Chondrocyte (in vitro differentiated cells): ENCODE results near the gene BDH1. TPM values are rescaled to one million over a fixed set of nuclear protein-coding genes. Genes with fewer than 3 reads are reported as not detected.

ENCODE experiments used
- DNase-seq: peaks from one replicate; pipeline ENCODE4 v3.0.0; 2021; ENCODE audit warnings: mixed read lengths, low spot score
- H3K27ac Mint-ChIP-seq: one replicate; pipeline ENCODE4 v1.8.0; 2021; ENCODE audit warnings: mild to moderate bottlenecking, moderate library complexity, mixed read lengths; ENCODE audit not compliant: unreplicated experiment
- H3K27me3 Mint-ChIP-seq: 2 replicates; pipeline ENCODE4 v1.8.0; 2021; ENCODE audit warnings: low read depth, mixed read lengths
- H3K36me3 Mint-ChIP-seq: 2 replicates; pipeline ENCODE4 v1.8.0; 2021; ENCODE audit warnings: low read depth, mixed read lengths
- H3K4me1 Mint-ChIP-seq: 2 replicates; pipeline ENCODE4 v1.8.0; 2021; ENCODE audit warnings: low read depth, mild to moderate bottlenecking, mixed read lengths
- H3K4me3 Mint-ChIP-seq: one replicate; pipeline ENCODE4 v1.8.0; 2021; ENCODE audit warnings: mild to moderate bottlenecking, moderate library complexity, mixed read lengths; ENCODE audit not compliant: unreplicated experiment
- H3K9me3 Mint-ChIP-seq: 2 replicates; pipeline ENCODE4 v1.8.0; 2021; ENCODE audit warnings: low read depth, mixed read lengths
- CTCF ChIP-seq: fragments of 200-600 bp; sonication (generic); IDR thresholded peaks from 2 replicates; pipeline ENCODE4 v1.5.0; 2021; ENCODE audit warnings: antibody characterized with exemption, mild to moderate bottlenecking, moderate library complexity
- total RNA-seq: library from RNA; stranded (reverse); gene quantifications from 3 replicates; pipeline ENCODE4 v1.2.1, GENCODE V29; 2021

The BDH1 gene
- total RNA-seq, 1 donor from 2014 or later = 8.4 TPM

DNA sequence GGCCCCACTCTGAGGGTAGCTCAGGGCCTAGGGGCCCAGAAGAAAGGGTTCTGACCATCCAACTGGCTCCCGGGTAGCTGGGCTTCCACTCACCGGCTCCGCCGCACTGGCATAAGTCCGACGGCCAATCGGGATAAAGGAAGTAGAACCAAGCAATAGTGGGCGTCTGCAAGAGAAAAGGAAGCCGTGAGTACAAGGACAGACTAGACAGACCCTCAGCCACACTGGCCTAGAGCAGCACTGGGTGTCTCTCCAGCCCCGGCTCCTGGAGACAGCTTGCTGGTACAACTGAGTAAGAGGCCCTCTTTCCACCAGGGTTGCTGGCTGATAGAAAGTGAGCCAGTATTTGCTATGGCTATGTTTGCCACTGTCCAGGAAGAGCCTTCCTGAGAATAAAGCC, 22.4 kb downstream of the BDH1 start:
- Mint-ChIP-seq H3K4me3 (no peak overlapping the region), H3K36me3 (peaks cover 5% of the 10 kb centered on the region), H3K27ac (no peak overlapping the region), H3K9me3 (no peaks in the 10 kb centered on the region), H3K27me3 (no peaks in the 10 kb centered on the region), H3K4me1 (peaks cover 7% of the 10 kb centered on the region)
- no peak for TF ChIP-seq CTCF
- no peak for DNase-seq

DNA sequence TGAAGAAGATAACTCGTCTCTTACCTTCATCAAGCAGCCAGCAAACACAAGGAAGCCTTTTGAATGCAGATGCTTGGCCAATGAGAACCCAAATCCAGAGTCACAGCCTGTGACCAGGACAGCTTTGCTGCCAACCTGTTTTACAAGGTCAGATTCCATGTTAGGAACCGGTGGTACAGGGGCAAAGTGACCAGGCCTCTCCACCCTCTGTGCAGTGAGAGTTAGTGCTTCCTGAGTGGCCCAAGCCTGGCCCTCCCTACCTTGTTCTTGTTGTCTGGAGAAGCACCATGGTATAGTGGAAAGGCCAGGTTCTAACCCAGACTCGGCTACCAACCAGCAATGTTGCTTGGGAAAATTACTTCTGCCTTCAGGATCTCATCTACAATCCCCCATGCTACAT, 23.4 kb downstream of the BDH1 start:
- no peak for TF ChIP-seq CTCF
- no peak for DNase-seq
- Mint-ChIP-seq H3K27ac (no peak overlapping the region), H3K27me3 (no peaks in the 10 kb centered on the region), H3K4me1 (peaks cover 7% of the 10 kb centered on the region), H3K36me3 (peaks cover 4% of the 10 kb centered on the region), H3K9me3 (no peaks in the 10 kb centered on the region), H3K4me3 (no peak overlapping the region)

GRCh38 chr3:197528190-197528589, 27.6 kb downstream of the BDH1 start:
- H3K4me1 Mint-ChIP-seq = peaks cover under 1% of the 10 kb centered on the region
- no peaks in the 10 kb centered on the region for H3K9me3 Mint-ChIP-seq
- H3K36me3 Mint-ChIP-seq = peaks cover 4% of the 10 kb centered on the region
- H3K27me3 Mint-ChIP-seq = no peaks in the 10 kb centered on the region
- no peak overlapping the region for H3K4me3 Mint-ChIP-seq
- no peak for TF ChIP-seq CTCF
- DNase-seq = no peak
- no peak overlapping the region for H3K27ac Mint-ChIP-seq

DNA sequence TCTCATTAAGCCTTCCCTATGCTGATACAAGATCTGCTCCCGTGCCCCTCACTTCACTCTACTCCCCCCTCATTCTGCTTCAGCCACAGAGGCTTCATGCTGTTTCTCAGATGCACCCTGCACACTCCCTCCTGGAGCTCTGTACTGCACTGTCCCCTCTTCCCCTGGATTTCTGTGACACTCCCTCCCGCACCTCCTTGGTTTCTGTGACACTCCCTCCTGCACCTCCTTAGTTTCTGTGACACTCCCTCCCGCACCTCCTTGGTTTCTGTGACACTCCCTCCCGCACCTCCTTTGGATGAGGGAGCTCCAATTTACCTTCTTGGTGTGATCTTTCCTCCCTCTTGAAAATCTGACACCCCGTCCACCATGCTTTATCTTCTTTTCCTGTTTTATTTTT, 28.2 kb downstream of the BDH1 start:
- Mint-ChIP-seq H3K27me3 (no peaks in the 10 kb centered on the region), H3K4me1 (peaks cover 7% of the 10 kb centered on the region), H3K9me3 (no peaks in the 10 kb centered on the region), H3K27ac (no peak overlapping the region), H3K36me3 (peaks cover 4% of the 10 kb centered on the region), H3K4me3 (no peak overlapping the region)
- no peak for TF ChIP-seq CTCF
- DNase-seq = no peak

- peaks cover 2% of the 10 kb centered on the region for H3K36me3 Mint-ChIP-seq
- H3K4me3 Mint-ChIP-seq = no peak overlapping the region
- no peaks in the 10 kb centered on the region for H3K9me3 Mint-ChIP-seq
- peak; percentile 76 for DNase-seq
- no peak overlapping the region for H3K27ac Mint-ChIP-seq
- peak; percentile 63 for TF ChIP-seq CTCF
- H3K4me1 Mint-ChIP-seq = peaks cover 24% of the 10 kb centered on the region
- no peaks in the 10 kb centered on the region for H3K27me3 Mint-ChIP-seq
These were observed 30.1 kb downstream of the BDH1 start for GRCh38 chr3:197525706-197526105.
